Glutamatergic neuron (in vitro differentiated cells): Measurements from ENCODE around the gene POLR3B. TPM values are rescaled to one million over a fixed set of nuclear protein-coding genes. Genes with fewer than 3 reads are reported as not detected.

Experiments
- DNase-seq: peaks from one replicate; pipeline ENCODE4 v3.0.0; 2022
- H3K27ac Mint-ChIP-seq: one replicate; pipeline ENCODE4 v1.8.0; 2020; ENCODE audit warnings: mild to moderate bottlenecking, mixed read lengths, inconsistent platforms; ENCODE audit not compliant: unreplicated experiment
- H3K27me3 Mint-ChIP-seq: one replicate; pipeline ENCODE4 v1.8.0; 2020; ENCODE audit warnings: mild to moderate bottlenecking, moderate library complexity, mixed read lengths, inconsistent platforms; ENCODE audit not compliant: unreplicated experiment
- H3K36me3 Mint-ChIP-seq: one replicate; pipeline ENCODE4 v1.8.0; 2020; ENCODE audit warnings: mild to moderate bottlenecking, mixed read lengths, inconsistent platforms; ENCODE audit not compliant: unreplicated experiment
- H3K4me1 Mint-ChIP-seq: one replicate; pipeline ENCODE4 v1.8.0; 2020; ENCODE audit warnings: mild to moderate bottlenecking, low read depth, mixed read lengths, inconsistent platforms; ENCODE audit not compliant: unreplicated experiment
- H3K4me3 Mint-ChIP-seq: one replicate; pipeline ENCODE4 v1.8.0; 2020; ENCODE audit warnings: mild to moderate bottlenecking, mixed read lengths, inconsistent platforms; ENCODE audit not compliant: unreplicated experiment
- H3K9me3 Mint-ChIP-seq: one replicate; pipeline ENCODE4 v1.8.0; 2020; ENCODE audit warnings: mild to moderate bottlenecking, moderate library complexity, mixed read lengths, inconsistent platforms; ENCODE audit not compliant: unreplicated experiment
- CTCF ChIP-seq: fragments of 200-600 bp; sonication (generic); IDR thresholded peaks from one replicate; pipeline ENCODE4 v1.5.0; 2021; ENCODE audit not compliant: partially characterized antibody, unreplicated experiment
- total RNA-seq: library from RNA; stranded (reverse); fragmentation: NEBNext Ultra II Directional; extraction: Animal tissue kit (Norgen Biotek cat#: 25700); gene quantifications from one replicate; pipeline ENCODE4 v1.2.1, GENCODE V29; 2021; ENCODE audit not compliant: unreplicated experiment

The POLR3B gene
- total RNA-seq, 1 donor from 2014 or later = 12.1 TPM

GRCh38 chr12:106552228-106552627 is 194.7 kb downstream of the POLR3B start:
- TF ChIP-seq CTCF = no peak
- Mint-ChIP-seq H3K4me1 (no peaks in the 10 kb centered on the region), H3K9me3 (peaks cover 4% of the 10 kb centered on the region), H3K36me3 (peaks cover 6% of the 10 kb centered on the region), H3K27me3 (peaks cover 4% of the 10 kb centered on the region), H3K27ac (no peak overlapping the region), H3K4me3 (no peak overlapping the region)
- no peak for DNase-seq

Other genes starting within 250 kb of the POLR3B start
- 18.8 TPM for gene NUAK1, start 218.8 kb upstream of the POLR3B start, total RNA-seq
- 87.0 TPM for gene CKAP4, start 109.7 kb upstream of the POLR3B start, total RNA-seq
- 17.1 TPM for gene TCP11L2, start 55.0 kb upstream of the POLR3B start, total RNA-seq
- gene RFX4, start 225.3 kb downstream of the POLR3B start, total RNA-seq = not detected